Measurements from ENCODE around the gene ESF1.

ESF1 gene

GRCh38 chr20:13822459-13822858 is 37.7 kb upstream of the ESF1 start:
- TF ChIP-seq FOXA1 (IDR thresholded peaks at IDR 0.05) (no peak), BHLHE40 (IDR thresholded peaks at IDR 0.05; ENCODE audit: borderline replicate concordance) (no peak), PKNOX1 (IDR thresholded peaks at IDR 0.05) (no peak), ZNF384 (IDR thresholded peaks at IDR 0.05) (no peak), HDGF (IDR thresholded peaks at IDR 0.05; ENCODE audit: borderline replicate concordance) (no peak), FOXM1 (IDR thresholded peaks at IDR 0.05; ENCODE audit: borderline replicate concordance) (no peak), NFRKB (IDR thresholded peaks at IDR 0.05) (no peak), CTBP1 (IDR thresholded peaks at IDR 0.05; ENCODE audit: borderline replicate concordance) (no peak), ELF4 (IDR thresholded peaks at IDR 0.05) (no peak), SUZ12 (IDR thresholded peaks at IDR 0.05) (no peak), ARNT (IDR thresholded peaks at IDR 0.05) (no peak)
- ChIA-PET CTCF (no interaction called here), POLR2A (interaction anchor here (0.9 kb wide), 1 partner anchor 38 kb away, joined by 3 read pairs; the partner anchor contains the start of genes ESF1 and NDUFAF5)
- no peak for DNase-seq (ENCODE audit: extremely low spot score)

GRCh38 chr20:13821876-13822275 is 37.2 kb upstream of the ESF1 start:
- no peak for DNase-seq (ENCODE audit: extremely low spot score)
- ChIA-PET POLR2A (interaction anchor here (0.9 kb wide), 1 partner anchor 37 kb away, joined by 3 read pairs; the partner anchor contains the start of genes ESF1 and NDUFAF5), CTCF (no interaction called here)
- TF ChIP-seq ARNT (IDR thresholded peaks at IDR 0.05), result no peak
- TF ChIP-seq SUZ12 (IDR thresholded peaks at IDR 0.05), result no peak
- no peak for TF ChIP-seq ZNF384 (IDR thresholded peaks at IDR 0.05)
- no peak for TF ChIP-seq SP1 (IDR thresholded peaks at IDR 0.05)

GRCh38 chr20:13819885-13820645 is 35.3 kb upstream of the ESF1 start:
- no peak for TF ChIP-seq TARDBP (IDR thresholded peaks at IDR 0.05)
- TF ChIP-seq LEF1 (IDR thresholded peaks at IDR 0.05; ENCODE audit: borderline replicate concordance), result no peak
- TF ChIP-seq FOXM1 (IDR thresholded peaks at IDR 0.05; ENCODE audit: borderline replicate concordance), result no peak
- TF ChIP-seq FOXA1 (IDR thresholded peaks at IDR 0.05), result no peak
- no peak for TF ChIP-seq BHLHE40 (IDR thresholded peaks at IDR 0.05; ENCODE audit: borderline replicate concordance)
- TF ChIP-seq ARNT (IDR thresholded peaks at IDR 0.05), result no peak
- TF ChIP-seq HDGF (IDR thresholded peaks at IDR 0.05; ENCODE audit: borderline replicate concordance), result no peak
- no peak for TF ChIP-seq L3MBTL2 (conservative IDR thresholded peaks at IDR 0.05)
- no peak for TF ChIP-seq SP1 (IDR thresholded peaks at IDR 0.05)
- CTCF ChIA-PET, result interaction anchor here (0.6 to 1.3 kb wide), 3 partner anchors 11 to 705 kb away, joined by 3 to 5 read pairs (median 3); no protein-coding TSS in a partner anchor
- POLR2A ChIA-PET, result interaction anchor here (0.6 kb wide), 1 partner anchor 323 kb away, joined by 4 read pairs; no protein-coding TSS in a partner anchor
- peak; percentile 39 for DNase-seq (ENCODE audit: extremely low spot score)

GRCh38 chr20:13817342-13817741 is 32.6 kb upstream of the ESF1 start:
- TF ChIP-seq ARNT (IDR thresholded peaks at IDR 0.05) (no peak), FOXM1 (IDR thresholded peaks at IDR 0.05; ENCODE audit: borderline replicate concordance) (no peak), FOXA1 (IDR thresholded peaks at IDR 0.05) (no peak), HDGF (IDR thresholded peaks at IDR 0.05; ENCODE audit: borderline replicate concordance) (no peak), SP1 (IDR thresholded peaks at IDR 0.05) (no peak), NFRKB (IDR thresholded peaks at IDR 0.05) (no peak), SUZ12 (IDR thresholded peaks at IDR 0.05) (no peak), CTBP1 (IDR thresholded peaks at IDR 0.05; ENCODE audit: borderline replicate concordance) (no peak), L3MBTL2 (conservative IDR thresholded peaks at IDR 0.05) (no peak), ZNF384 (IDR thresholded peaks at IDR 0.05) (no peak), FOXK2 (IDR thresholded peaks at IDR 0.05) (no peak)
- POLR2A ChIA-PET, result no interaction called here
- CTCF ChIA-PET, result no interaction called here
- no peak for DNase-seq (ENCODE audit: extremely low spot score)

GRCh38 chr20:13816757-13817156 is 32.0 kb upstream of the ESF1 start:
- ChIA-PET CTCF (no interaction called here), POLR2A (no interaction called here)
- no peak for DNase-seq (ENCODE audit: extremely low spot score)
- no peak for TF ChIP-seq SP1 (IDR thresholded peaks at IDR 0.05)
- no peak for TF ChIP-seq L3MBTL2 (conservative IDR thresholded peaks at IDR 0.05)
- no peak for TF ChIP-seq FOXK2 (IDR thresholded peaks at IDR 0.05)
- no peak for TF ChIP-seq NFRKB (IDR thresholded peaks at IDR 0.05)
- no peak for TF ChIP-seq FOXM1 (IDR thresholded peaks at IDR 0.05; ENCODE audit: borderline replicate concordance)

GRCh38 chr20:13814672-13815071 is 30.0 kb upstream of the ESF1 start:
- CTCF ChIA-PET, result no interaction called here

GRCh38 chr20:13813910-13814309 is 29.2 kb upstream of the ESF1 start:
- ChIA-PET POLR2A (no interaction called here), CTCF (no interaction called here)
- no peak for TF ChIP-seq FOXM1 (IDR thresholded peaks at IDR 0.05; ENCODE audit: borderline replicate concordance)
- TF ChIP-seq NFRKB (IDR thresholded peaks at IDR 0.05), result no peak
- no peak for DNase-seq (ENCODE audit: extremely low spot score)

More at GRCh38 chr20:13814672-13815071, 30.0 kb upstream of the ESF1 start:
- POLR2A ChIA-PET, result no interaction called here
- no peak for TF ChIP-seq BHLHE40 (IDR thresholded peaks at IDR 0.05; ENCODE audit: borderline replicate concordance)
- DNase-seq (ENCODE audit: extremely low spot score), result no peak

GRCh38 chr20:13810446-13810845 is 25.7 kb upstream of the ESF1 start:
- CTCF ChIA-PET, result no interaction called here
- TF ChIP-seq ELF4 (IDR thresholded peaks at IDR 0.05) (no peak), FOXM1 (IDR thresholded peaks at IDR 0.05; ENCODE audit: borderline replicate concordance) (no peak), TARDBP (IDR thresholded peaks at IDR 0.05) (no peak), SUZ12 (IDR thresholded peaks at IDR 0.05) (no peak), NFRKB (IDR thresholded peaks at IDR 0.05) (no peak), SP1 (IDR thresholded peaks at IDR 0.05) (no peak), LEF1 (IDR thresholded peaks at IDR 0.05; ENCODE audit: borderline replicate concordance) (no peak), BHLHE40 (IDR thresholded peaks at IDR 0.05; ENCODE audit: borderline replicate concordance) (no peak), CTBP1 (IDR thresholded peaks at IDR 0.05; ENCODE audit: borderline replicate concordance) (no peak), L3MBTL2 (conservative IDR thresholded peaks at IDR 0.05) (no peak)
- DNase-seq (ENCODE audit: extremely low spot score), result no peak
- POLR2A ChIA-PET, result no interaction called here

All from HEK293T (cell line).